Measurements from ENCODE around the gene ULK1. TPM values are rescaled to one million over a fixed set of nuclear protein-coding genes. Genes with fewer than 3 reads are reported as not detected.

ULK1 gene
- total and polyA plus RNA-seq, 7 donors: 5.3 to 29.1 (median 16.8) TPM

- no peaks in the 10 kb centered on the region for H3K9me3 ChIP-seq
- no peak overlapping the region for H3K4me3 ChIP-seq
- no peaks in the 10 kb centered on the region for H3K27me3 ChIP-seq
- intact Hi-C loops (cut with DNase I): no loop called here
- TF ChIP-seq POLR2AphosphoS5 (IDR thresholded peaks at IDR 0.05) (no peak), POLR2A (IDR thresholded peaks at IDR 0.05) (no peak)
- H3K4me1 ChIP-seq: peaks cover 0 to 7% (median under 1%) of the 10 kb centered on the region in 4 donors
- peaks cover 0 to 55% (median 14%) of the 10 kb centered on the region in 4 donors for H3K36me3 ChIP-seq
- WGBS, 2 donors: 97% methylated on average over 10 of the region's 10 CpGs
- no peak overlapping the region for H3K27ac ChIP-seq
- peak; percentile 39 for DNase-seq
Measured at GRCh38 chr12:131943876-131944275, 49.5 kb downstream of the ULK1 start.

GRCh38 chr12:131944601-131945251 lies 50.3 kb downstream of the ULK1 start:
- WGBS, 2 donors: 92 to 96% methylated on average over 35 of the region's 35 CpGs
- Histone ChIP-seq H3K27me3 (no peaks in the 10 kb centered on the region), H3K4me1 (peaks cover 0 to 13% (median 4%) of the 10 kb centered on the region in 4 donors), H3K4me3 (no peak overlapping the region), H3K27ac (no peak overlapping the region), H3K9me3 (no peaks in the 10 kb centered on the region), H3K36me3 (peaks cover 0 to 48% (median 14%) of the 10 kb centered on the region in 4 donors)
- intact Hi-C loops (cut with DNase I): loop anchor here (5.0 kb wide), 2 partner anchors 112 to 1072 kb away; partner anchors contain the start of gene RAN
- TF ChIP-seq EP300 (IDR thresholded peaks at IDR 0.05): no peak
- TF ChIP-seq POLR2AphosphoS5 (IDR thresholded peaks at IDR 0.05): no peak
- no peak for TF ChIP-seq POLR2A (IDR thresholded peaks at IDR 0.05)
- TF ChIP-seq CTCF (IDR thresholded peaks at IDR 0.05): no peak
- DNase-seq: peak; percentile 64

- peak; percentile 27 for DNase-seq
- Histone ChIP-seq H3K4me1 (peaks cover 0 to 27% (median 18%) of the 10 kb centered on the region in 4 donors), H3K27ac (no peak overlapping the region), H3K27me3 (no peaks in the 10 kb centered on the region), H3K36me3 (peaks cover 0 to 32% (median 10%) of the 10 kb centered on the region in 4 donors), H3K9me3 (no peaks in the 10 kb centered on the region), H3K4me3 (no peak overlapping the region)
- TF ChIP-seq CTCF (IDR thresholded peaks at IDR 0.05) (no peak), POLR2A (IDR thresholded peaks at IDR 0.05) (no peak), POLR2AphosphoS5 (IDR thresholded peaks at IDR 0.05) (no peak), EP300 (IDR thresholded peaks at IDR 0.05) (no peak)
- WGBS, 2 donors: 78 to 83% methylated on average over 6 of the region's 6 CpGs
- intact Hi-C loops (cut with DNase I): loop anchor here (5.0 kb wide), 2 partner anchors 114 to 1074 kb away; partner anchors contain the start of gene RAN
Measured at GRCh38 chr12:131946757-131947156, 52.3 kb downstream of the ULK1 start.

GRCh38 chr12:131947482-131948027 lies 53.1 kb downstream of the ULK1 start:
- TF ChIP-seq POLR2A (IDR thresholded peaks at IDR 0.05) (no peak), POLR2AphosphoS5 (IDR thresholded peaks at IDR 0.05) (no peak), CTCF (IDR thresholded peaks at IDR 0.05) (no peak), EP300 (IDR thresholded peaks at IDR 0.05) (no peak)
- intact Hi-C loops (cut with DNase I): loop anchor here (5.0 kb wide), 2 partner anchors 115 to 1075 kb away; partner anchors contain the start of gene RAN
- DNase-seq: peak; percentile 66
- Histone ChIP-seq H3K4me1 (peaks cover 0 to 33% (median 23%) of the 10 kb centered on the region in 4 donors), H3K9me3 (no peaks in the 10 kb centered on the region), H3K27me3 (no peaks in the 10 kb centered on the region), H3K4me3 (no peak overlapping the region), H3K36me3 (peaks cover 0 to 24% (median 6%) of the 10 kb centered on the region in 4 donors), H3K27ac (peak overlapping the region in 2 of 4 donors; percentile 86 to 89)
- WGBS, 2 donors: 56 to 77% methylated on average over 8 of the region's 8 CpGs

GRCh38 chr12:131948166-131948712 lies 53.8 kb downstream of the ULK1 start:
- Histone ChIP-seq H3K36me3 (peaks cover 0 to 17% (median 3%) of the 10 kb centered on the region in 4 donors), H3K4me1 (peaks cover 0 to 39% (median 27%) of the 10 kb centered on the region in 4 donors), H3K27ac (peak overlapping the region; percentile 85 to 96 (median 88)), H3K9me3 (no peaks in the 10 kb centered on the region), H3K4me3 (no peak overlapping the region), H3K27me3 (no peaks in the 10 kb centered on the region)
- DNase-seq: peak; percentile 52
- intact Hi-C loops (cut with DNase I): loop anchor here (5.0 kb wide), 2 partner anchors 116 to 1076 kb away; partner anchors contain the start of gene RAN
- WGBS, 2 donors: 86% methylated on average over 1 of the region's 1 CpG
- TF ChIP-seq POLR2AphosphoS5 (IDR thresholded peaks at IDR 0.05): no peak
